ENCODE data around the gene AKAP8L.

AKAP8L gene

GRCh38 chr19:15432629-15433518, 14.1 kb upstream of the AKAP8L start:
- DNase-seq = peak; percentile 92

DNA sequence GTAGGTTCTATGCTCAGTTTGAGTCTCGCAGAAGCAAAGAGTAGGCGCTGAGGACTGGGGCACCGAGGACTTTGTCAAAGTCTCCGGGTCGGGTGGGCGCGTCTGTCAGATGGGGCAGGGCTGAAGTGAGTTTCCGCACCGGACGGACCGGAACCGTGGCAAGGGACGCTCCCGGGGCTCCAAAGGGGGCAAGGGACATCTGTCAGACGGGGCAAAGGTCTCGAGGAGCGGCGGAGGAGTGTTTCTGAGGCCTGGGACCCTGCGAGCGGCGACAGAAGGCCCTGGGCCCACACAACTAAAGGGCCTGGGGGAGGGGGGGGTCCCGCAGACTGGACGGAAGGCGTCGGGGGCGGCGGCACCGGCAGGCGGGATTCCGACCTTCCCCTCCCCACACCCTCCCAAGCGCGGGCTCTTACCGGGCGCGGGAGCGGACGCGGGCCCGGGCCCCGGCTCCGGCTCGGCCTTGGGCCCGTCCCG, 13.3 kb upstream of the AKAP8L start:
- DNase-seq = no peak

DNA sequence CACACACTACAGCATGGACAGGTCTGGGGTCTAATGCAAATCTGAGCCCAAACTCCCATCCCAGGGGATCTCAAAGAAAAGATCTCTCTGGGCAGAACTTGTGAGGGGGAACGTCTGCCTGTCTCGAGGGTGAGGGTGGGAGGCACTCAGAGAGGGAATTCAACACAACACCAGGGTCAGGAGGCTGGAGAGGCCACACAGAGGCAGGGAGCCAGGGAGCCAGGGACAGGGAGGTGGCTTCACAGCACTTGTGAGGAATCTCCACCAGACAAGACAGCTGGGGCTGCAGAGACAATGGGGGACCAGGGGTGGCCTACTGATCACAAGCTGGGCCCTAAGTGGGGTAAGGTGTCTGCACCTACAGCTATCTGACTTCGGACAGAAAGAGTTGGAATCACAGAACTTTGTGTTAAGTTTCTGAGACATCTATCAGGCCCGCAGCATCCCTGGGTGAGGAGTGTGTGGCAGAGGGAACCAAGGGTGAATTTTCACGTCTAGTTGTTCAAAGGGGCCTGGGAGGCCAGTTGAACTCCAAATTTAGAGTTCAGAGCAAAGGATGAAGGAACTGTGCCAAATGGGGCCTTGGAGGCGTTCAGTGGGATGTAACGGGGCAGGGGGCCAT, 12.7 kb upstream of the AKAP8L start:
- DNase-seq = no peak

- no peak for DNase-seq
These were observed 11.8 kb upstream of the AKAP8L start for GRCh38 chr19:15430526-15431120.

- no peak for DNase-seq
These were observed 11.2 kb upstream of the AKAP8L start for GRCh38 chr19:15429825-15430467.

- DNase-seq = no peak
These were observed 10.4 kb upstream of the AKAP8L start for GRCh38 chr19:15428956-15429824.

GRCh38 chr19:15427991-15428471, 9.2 kb upstream of the AKAP8L start:
- no peak for DNase-seq

DNA sequence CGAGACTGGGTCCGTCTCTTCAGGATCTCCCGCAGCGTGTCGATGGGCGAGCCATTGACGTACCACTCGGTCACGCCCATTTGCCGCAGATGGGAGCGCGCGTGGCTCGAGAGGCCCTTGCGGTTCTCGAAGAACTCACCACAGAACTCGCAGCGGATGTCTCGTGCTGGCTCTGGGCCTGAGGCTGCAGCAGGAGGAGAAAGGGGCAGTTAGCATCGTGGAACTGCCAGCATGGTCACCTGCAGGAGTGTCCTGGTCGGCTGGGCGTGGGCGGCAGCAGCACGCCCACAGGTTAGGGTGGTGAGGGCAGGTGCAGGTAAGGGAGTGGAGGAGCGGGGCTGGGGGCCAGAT, 8.5 kb upstream of the AKAP8L start:
- no peak for DNase-seq

DNA sequence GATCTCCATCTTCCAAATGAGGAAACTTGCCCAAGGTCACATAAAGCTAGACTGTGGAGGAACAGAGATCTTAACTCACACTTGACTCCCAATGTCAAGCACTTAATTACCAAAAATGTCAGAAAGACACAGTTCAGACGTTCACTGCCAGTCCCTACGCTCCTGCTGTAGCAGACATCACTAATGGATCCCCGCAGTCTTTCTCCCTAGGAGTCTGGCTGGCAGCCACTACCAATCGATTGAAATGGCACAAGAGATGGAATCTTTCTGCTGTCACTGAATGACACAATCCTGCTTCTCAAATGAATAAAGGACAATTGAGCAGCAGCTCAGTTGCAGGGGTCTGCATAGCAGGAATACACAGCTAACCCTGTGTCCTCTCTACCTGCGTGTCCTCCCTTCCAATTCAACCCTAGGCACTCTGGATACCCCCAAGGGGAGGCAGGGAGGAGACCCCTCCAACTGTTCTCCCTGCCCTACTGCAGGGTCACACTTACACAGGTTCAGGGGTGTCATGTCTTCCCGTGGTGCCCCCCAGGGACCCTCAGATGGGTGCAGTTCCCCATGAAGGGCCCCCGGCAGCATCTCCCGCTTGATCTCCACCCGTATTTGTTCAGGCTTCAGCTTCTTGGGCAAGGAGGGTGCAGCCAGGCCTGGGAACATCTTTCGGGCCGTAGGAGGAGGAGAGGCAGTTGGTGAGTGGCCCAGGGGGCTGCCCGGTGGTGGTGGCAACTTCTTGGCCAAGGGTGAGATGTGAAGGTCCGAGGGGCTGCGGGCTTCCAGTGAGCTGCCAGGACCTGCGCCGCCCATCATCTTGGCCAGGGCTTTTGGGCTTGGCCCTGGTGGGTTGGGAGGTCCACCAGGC, 7.9 kb upstream of the AKAP8L start:
- DNase-seq = no peak

DNA sequence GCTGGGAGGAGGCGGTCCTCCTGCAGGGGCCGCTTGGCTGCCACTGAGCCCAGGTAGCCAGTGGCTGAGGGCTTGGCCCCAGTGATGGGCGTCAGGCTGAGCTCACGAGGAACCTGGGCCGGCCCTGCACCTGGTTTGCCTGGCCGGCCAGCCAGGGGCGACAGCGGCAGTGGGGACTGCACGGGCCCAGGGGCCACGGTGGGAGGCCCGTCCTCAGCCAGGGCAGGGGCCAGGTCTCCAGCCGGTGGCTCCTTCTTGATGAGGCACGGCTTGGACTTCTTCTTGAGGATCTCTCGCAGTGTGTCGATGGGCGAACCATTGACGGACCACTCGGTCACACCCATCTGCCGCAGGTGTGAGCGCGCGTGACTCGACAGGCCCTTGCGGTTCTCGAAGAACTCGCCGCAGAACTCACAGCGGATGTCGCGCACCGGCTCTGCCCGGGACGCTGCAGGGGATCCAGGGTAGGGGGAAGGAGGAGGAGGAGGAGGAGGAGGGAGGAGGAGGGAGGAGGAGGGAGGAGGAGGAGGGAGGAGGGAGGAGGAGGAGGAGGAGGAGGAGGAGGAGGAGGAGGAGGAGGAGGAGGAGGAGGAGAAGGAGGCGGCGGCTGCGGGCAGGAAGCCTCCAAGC, 6.6 kb upstream of the AKAP8L start:
- no peak for DNase-seq

DNA sequence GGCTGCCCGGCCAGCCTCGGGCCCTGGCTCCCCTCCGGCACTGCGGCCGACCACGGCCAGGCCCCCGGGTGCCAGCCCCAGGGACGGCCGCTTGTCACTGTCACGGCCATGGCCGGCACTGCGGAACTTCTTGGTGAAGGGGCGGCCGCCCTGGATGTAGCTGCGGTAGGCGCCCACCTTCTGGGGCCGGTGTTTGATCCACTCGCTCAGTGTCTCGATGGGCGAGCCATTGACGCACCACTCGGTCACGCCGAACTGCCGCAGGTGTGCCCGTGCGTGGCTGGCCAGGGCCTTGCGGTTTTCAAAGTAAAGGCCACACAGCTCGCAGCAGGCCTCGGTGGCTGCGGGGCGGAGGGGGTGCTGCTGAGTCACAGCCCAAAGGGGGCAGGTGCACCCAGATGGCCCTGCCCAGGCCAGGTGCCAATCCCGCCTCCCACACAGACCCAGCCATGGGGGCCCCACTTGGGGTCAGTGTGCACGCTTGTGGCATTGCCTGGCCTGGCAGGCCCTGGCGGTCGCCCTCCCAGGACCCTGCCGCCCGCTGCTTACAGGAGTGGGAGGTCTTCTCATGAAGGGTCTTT, 6.0 kb upstream of the AKAP8L start:
- no peak for DNase-seq

- no peak for DNase-seq
These were observed 5.3 kb upstream of the AKAP8L start for GRCh38 chr19:15424121-15424520.

DNA sequence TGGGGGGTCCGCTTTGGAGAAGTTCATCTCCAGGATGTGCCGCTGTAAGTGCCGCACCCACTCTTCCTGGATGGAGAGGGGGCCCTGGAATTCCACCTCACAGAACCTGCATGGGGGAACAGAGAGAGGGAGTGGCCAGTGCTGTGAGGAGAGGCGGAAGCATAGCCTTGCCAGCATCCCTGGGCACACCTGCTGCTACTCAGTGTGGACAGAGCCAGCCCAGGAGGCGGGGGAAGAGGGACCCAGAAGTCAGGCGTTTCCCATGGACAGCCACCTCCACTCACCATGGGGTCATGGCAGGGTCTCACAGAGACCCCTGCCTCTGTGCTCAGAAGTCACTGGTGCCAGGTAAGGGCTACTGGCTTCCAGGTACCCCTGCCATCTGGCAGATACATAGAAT, 4.3 kb upstream of the AKAP8L start:
- no peak for DNase-seq

DNA sequence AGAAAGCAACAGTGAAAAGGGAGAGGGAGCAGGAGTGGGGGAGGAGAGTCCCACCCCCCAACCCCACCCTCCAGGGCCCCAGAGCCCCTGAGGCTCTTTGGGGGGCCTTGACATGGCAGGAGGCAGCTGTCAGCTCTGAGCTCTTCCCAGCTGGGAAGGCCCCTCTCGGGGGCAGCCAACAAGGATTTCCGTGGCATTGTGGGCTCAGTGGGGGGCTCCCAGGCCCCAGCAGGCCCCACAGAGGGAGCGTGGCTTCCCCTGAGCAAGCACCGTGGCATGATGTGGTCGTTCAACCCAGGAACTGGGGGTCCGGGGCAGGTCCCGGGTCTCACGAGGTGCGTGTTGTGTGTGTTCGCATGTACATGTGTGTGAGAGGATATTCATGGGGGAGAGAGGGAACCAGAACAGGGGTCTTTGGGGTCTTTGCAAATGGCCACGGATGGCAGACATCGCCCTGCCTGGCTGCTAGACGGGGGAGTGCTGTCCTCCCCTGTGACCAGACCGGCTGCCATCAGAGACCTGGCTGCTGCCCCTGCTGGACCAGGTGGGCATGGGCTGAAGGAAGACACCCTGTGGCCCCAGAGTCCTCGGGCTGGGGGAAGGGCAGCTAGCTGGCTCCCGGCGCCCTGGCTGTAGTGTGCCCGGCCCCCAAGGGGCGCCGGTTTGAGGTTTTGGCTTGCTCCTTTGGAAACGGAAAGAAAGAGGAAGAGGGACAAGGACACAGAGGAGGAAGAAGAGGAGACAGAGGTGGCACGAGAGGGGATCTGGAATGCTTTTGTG, 3.7 kb upstream of the AKAP8L start:
- DNase-seq = no peak

DNA sequence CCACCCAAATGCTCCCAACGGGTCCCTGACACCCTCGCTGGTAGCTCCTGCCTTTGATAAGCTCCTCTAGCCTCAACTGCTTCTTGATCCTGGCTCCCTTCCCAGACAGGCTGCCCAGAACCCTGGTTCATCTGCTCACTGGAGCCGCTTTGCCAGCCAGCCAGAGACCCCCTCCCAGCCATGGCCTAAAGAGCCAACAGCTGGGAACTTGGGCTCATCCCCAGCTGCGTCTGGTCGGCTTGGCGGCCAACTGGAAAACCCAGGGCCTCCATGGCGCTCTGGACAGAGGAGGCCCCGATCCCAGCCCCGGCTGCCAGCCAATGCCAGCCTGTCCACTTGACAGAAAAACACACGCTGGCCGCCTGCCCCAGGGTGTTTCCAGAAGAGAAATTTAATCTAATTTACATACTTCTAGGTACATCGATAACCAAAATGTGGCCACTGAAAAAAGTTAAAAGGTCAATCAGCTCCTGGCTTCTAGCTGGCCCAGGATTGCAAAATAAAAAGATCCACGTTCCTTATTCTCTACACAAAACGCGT, 3.0 kb upstream of the AKAP8L start:
- DNase-seq = no peak

- DNase-seq = no peak
These were observed 2.4 kb upstream of the AKAP8L start for GRCh38 chr19:15421136-15421695.

DNA sequence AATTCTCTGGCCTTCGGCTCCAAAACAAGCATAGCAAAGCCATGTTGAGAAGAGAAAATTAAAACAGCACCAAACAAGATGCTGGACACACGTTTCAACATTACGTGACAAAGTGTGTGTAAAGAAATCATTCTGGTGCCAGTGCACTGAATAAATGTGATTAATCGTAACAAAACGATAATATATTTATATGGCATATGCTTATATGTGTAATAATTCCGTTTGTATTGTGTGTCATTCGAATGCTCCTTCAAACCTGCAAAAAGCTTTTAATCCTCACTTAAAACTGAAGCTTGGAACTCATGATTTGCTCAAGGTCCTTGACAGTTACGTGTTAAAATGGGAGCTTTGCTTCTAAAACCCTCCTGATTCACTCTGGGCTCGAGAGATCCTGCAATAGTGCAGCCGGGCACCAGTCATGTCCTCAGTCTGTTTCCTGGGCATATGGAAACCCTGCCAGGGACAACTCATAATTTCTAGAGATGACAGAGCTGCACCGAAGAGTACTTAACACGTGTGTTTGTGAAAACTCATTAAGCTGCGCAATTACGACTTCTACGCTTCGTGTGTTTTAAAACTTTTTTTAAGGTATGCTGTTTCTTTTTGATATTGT, 731 bp upstream of the AKAP8L start:
- no peak for DNase-seq

- DNase-seq = peak; percentile 59
These were observed 583 bp downstream of the AKAP8L start for GRCh38 chr19:15418231-15418578.

Measured in fibroblast of skin of back (primary cell).